NCI-H1092 treated with DMSO at 0.1 percent for 48 hours (cell line): ENCODE data around the gene ATP2B2.
A peak's percentile ranks its signal among the peaks of the same experiment; 100 is the strongest.

Experiments used
- DNase-seq: peaks from one replicate; lab custom pipeline; 2025; lab: John Stamatoyannopoulos, UW

Gene ATP2B2

GRCh38 chr3:10426346-10427220 lies 78.8 kb downstream of the ATP2B2 start:
- DNase-seq = no peak

- DNase-seq = no peak
Measured at GRCh38 chr3:10423171-10423882, 82.1 kb downstream of the ATP2B2 start.

- peak; percentile 13 for DNase-seq
Measured at GRCh38 chr3:10421996-10422395, 83.4 kb downstream of the ATP2B2 start.

GRCh38 chr3:10420745-10421475 lies 84.5 kb downstream of the ATP2B2 start:
- no peak for DNase-seq

- no peak for DNase-seq
Measured at GRCh38 chr3:10419637-10420232, 85.7 kb downstream of the ATP2B2 start.

GRCh38 chr3:10417847-10418246 lies 87.5 kb downstream of the ATP2B2 start:
- DNase-seq = peak; percentile 3

GRCh38 chr3:10416730-10417300 lies 88.6 kb downstream of the ATP2B2 start:
- DNase-seq = no peak

- DNase-seq = no peak
Measured at GRCh38 chr3:10413041-10413440, 92.3 kb downstream of the ATP2B2 start.

GRCh38 chr3:10411598-10412332 lies 93.6 kb downstream of the ATP2B2 start:
- DNase-seq = no peak

- DNase-seq = no peak
Measured at GRCh38 chr3:10410383-10411002, 94.9 kb downstream of the ATP2B2 start.

GRCh38 chr3:10408680-10409079 lies 96.7 kb downstream of the ATP2B2 start:
- no peak for DNase-seq

- DNase-seq = no peak
Measured at GRCh38 chr3:10407361-10407760, 98.0 kb downstream of the ATP2B2 start.

GRCh38 chr3:10406414-10406813 lies 99.0 kb downstream of the ATP2B2 start:
- no peak for DNase-seq

GRCh38 chr3:10405816-10406215 lies 99.6 kb downstream of the ATP2B2 start:
- no peak for DNase-seq

GRCh38 chr3:10404876-10405275 lies 100.5 kb downstream of the ATP2B2 start:
- no peak for DNase-seq

GRCh38 chr3:10404377-10404776 lies 101.0 kb downstream of the ATP2B2 start:
- no peak for DNase-seq

GRCh38 chr3:10401990-10402761 lies 103.2 kb downstream of the ATP2B2 start:
- DNase-seq = no peak

GRCh38 chr3:10400749-10401495 lies 104.5 kb downstream of the ATP2B2 start:
- DNase-seq = no peak
